NCI-H146 (cell line): ENCODE results near the gene STN1.
"Not testable (repeated sequence)": the region's sequence is repeated elsewhere in the genome, so short reads cannot be mapped to it uniquely, and the experiment has no call there.

ENCODE experiments used
- DNase-seq: peaks from one replicate; lab custom pipeline; 2025; lab: John Stamatoyannopoulos, UW

STN1 gene

DNA sequence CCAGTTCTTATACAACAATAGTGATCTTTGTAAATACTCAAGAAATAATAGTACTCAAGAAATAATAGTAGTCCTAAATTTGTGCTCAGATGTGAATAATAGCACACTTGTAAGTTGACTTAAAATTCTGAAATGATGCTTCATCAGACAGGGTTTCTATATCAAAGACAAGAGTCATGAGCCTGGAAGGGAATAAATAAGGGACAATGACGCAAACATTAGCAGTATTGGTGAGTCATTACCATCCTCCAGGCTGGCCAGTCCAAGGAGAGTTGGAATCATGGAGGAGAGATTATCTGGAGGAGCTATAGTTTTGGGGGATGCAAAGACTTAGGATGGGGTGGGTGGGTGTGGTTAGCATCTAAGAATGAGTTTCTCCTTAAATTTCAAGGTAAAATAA is 56.5 kb downstream of the STN1 start:
- DNase-seq, result no peak

DNA sequence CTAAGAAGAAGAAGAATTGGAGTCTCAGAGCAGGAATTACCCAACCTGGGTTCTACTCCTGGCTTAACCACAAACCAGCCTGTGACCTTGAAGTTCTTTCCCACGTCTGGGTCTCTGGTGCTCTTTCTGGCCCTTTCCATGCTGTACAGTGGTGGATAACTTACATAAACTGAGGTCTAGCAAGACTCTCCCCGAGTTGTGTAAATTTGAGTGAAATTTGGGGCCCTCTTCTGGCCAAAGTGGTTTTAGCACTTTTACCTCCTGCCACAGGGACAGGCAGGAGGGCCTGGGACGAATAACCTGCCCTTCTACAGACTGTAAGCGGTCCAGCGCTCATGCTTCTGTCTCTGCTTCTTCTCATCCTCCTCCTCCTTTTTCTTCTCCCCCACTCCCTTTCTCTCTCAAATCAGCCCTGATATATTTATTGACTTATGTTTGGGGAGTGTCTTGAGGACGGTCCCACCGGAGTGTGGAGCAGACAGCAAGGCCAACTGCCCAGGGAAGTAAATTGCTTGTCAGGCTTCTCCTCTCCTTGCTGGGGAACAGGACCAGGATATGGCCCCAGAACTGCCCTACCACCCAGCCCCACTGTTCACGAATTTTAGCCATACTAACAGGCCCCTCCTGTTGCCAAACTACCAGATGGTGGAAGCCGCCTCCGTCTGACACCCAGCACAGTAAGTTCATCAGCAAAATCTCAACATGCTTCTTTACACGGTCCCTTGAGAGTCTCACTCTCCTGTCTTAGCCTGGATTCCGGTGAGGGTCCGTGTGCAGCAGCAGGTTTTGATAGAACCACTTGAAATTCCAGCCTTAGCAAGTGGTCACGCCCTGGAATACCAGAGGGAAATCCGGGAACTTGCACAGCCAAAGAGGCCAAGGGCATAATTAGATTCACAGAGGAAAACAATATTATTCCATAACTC is 58.6 kb downstream of the STN1 start:
- DNase-seq, result peak; percentile 37

DNA sequence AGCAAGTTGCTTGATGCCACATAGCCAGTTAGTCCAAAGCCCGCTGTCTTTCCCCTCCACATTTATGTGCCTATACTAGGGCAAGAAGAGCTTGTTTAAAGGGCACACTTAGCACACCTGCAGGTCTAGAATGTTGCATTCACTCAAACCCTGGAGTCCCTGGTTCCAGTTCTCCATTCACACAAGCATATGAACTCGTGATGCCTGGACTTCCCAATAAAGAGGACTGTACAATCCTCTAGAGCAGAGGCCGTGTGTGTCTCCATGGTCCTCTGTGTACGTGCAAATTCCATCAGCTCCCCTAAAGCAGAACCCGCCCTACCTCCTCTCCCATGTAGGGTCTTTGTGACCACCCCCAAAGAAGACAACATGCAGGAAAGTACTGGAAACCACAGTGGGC is 59.6 kb downstream of the STN1 start:
- DNase-seq, result no peak

DNA sequence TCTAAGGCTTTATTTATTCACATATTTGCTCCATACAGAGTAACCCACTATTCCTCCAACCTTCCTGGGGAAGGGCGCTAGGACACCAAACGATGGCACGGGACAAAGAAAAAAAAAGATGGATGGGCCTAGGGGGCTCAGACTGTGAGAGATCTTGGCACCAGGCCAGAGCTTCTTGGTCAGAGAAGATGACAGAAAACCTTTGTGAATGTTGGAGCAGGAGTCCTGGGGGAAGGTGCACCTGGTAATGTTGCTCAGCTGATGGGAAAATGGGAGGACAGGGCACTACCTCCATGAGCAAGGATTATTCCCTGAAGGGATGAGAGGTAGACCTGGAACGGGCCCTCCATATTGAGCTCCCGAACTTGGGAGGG is 61.2 kb downstream of the STN1 start:
- DNase-seq, result peak; percentile 22

DNA sequence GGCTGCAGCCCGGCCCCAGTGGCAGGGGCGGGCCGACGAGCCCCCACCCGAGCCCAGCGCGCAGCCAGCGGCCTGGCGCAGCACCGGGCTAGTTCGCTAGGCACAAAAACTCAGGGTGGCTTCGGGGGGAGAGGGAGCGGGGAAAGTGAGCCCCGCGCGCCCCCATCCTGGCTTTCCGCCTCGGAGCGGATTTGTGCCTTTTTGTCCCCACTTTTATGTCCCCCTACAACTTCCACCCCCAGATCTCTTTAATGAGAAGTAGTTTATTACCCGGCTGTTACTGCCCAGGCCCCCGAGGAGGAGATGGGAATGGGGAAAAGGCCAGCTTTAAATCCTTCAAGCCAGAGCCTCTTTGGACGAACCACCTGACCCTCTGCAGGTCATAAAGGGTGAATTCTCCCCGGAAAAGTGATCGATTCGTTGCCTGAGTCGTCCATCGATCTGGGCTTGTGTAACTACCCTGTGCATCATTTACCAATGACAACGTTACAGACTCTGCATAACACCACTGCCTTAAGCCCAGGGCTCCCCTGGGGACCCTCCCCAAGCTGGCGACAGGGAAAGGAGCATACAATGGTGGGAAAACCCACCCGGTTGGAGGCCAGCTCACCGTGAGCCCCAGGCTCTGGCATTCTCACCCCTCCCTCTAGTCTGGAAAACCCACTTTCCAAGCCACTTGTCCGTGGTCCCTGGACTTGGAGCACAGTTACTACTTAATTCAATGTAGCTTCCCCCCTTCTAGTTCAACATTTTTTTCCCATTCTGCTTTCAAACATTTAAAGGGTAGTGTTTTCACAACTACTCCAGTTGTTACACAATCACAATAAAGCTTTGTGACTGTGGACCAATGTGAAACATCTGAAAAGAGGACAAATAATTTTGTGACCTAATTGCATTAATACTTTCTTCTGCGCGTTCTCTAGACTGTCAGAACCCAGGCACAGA is 61.9 kb downstream of the STN1 start:
- peak; percentile 10 for DNase-seq

DNA sequence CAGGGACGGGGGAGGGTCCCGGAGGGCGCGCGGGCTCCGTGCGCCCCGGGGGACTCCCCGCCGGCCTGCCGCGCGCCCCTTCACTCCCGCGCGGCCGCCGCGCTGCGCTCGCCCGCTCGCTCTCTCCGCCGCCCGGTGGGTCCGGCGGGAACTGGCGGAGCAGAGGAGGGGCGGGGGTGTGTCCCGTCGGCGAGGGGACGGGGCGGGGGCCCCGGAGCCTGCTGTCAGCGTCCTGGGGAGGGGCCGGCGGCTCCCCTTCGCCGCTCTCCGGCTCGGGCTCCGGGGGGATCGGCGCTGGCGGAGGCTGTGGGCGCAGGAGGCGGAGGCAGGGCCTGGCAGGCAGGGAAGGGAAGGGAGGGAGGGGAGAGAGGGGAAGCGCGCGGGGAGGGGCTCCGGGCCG is 62.6 kb downstream of the STN1 start, which contains the start of gene SH3PXD2A:
SH3PXD2A (minus strand) TSS at position 153 of the 400 bp plus-strand sequence. CDS start 310 bp downstream, outside the sequence.
- DNase-seq, result peak; percentile 54

DNA sequence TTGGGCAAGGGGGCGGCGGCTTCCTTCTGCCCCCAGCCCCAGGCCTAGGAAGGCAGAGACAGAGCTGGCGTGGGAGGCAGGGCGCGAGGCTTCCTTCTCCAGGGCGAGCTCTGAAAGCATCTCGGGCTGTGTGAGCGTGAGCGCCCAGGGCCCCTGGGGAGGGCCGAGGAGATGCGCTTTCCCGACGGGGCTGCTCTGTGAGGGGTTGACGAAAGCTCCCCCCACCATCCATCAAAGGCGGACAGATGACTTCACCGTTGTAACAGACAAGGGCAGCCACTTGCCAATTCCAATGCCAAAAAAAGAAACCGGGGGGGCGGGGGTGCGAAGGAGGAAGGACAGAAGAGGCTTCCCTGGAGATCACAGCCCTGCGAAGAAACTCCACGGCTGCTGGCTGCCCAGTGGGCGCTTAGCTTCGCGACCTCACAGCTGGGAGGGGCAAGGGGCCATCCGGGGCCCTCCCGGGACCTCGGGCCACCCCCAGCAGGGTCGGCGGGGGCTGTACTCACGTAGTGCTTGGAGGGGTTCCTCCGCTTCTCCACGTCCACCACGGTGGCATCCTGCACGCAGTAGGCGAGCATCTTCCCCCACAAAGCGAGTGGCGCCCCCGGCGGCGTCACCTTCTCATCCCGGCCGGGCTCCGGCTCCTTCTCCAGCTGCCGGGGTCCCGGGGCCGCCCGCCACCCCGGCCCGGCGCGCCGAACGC is 63.1 kb downstream of the STN1 start:
- DNase-seq, result peak; percentile 33

DNA sequence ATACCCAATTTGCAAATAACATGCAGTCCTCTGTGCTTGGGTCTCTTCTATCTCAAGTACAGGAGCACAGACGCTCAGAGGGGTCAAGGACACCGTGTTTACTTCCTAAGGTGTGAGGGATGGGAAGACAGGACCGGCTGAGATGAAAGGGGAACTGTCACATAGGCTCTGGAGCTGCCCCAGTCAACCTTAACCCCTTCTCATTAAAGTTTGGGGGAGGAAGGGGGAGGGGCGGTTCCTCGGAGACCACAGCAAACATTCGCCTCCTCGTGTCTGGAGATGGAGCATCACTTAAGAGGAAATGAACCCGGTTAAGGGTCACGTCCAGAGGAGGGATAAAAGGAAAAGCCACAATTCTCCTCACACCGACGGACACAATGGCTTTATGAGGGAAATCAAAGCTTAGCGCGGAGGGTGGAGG is 63.7 kb downstream of the STN1 start:
- DNase-seq, result no peak

DNA sequence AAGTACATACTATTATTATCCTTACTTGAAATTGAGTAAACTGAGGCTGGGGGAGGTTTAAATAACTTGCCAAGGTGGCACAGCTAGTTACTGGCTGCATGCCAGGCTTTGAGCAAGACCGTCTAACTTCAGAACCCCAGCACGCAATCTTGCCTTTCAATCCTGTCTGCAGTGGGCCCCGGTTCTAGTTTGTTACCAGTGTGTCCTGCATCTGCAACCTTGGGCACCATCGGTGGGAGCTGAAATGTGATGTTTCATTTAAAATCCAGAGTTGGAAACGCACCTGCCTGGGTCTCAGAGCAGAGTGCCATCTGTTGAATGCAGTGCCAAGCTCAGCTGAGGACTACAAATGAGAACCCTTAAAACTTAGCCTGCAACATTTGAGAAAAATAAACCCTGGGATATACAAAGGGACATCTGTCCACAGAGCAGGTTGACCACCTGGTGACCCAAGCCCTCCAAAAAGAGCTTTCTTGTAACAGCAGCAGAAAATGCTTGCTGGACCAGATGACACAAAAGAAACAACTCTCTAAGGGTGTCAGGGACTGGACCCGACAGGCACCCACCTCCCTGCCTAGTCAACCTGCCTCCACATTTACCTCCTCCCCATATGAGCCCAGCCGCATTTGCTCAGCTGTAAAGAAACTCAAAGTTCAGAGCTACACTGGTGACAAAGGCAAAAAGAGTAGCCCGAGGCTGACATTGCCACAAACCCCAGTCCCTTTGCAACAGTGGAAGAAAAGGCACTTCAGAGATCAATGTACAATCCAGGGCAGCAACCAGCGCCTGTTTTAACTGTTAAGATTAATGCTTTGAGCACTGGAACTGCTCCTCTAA is 64.3 kb downstream of the STN1 start:
- no peak for DNase-seq

DNA sequence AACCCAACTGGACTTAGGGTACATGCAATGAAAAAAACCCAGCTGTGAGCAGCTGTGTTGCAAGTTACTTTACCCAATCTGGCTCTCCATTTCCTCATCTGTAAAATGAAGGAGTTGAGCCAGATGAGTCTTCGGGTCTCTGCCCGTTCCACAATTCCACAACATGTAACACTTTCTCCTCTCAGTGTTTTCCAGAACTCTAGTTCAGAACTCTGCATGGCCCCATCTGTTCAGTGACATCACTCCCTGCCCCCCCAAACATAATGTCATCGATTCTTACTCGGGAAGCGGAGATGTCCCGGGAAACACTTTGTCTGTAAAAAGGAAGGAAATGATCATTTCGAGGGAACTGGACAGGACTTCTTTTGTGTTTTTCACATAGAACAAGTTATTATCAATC is 65.1 kb downstream of the STN1 start:
- no peak for DNase-seq

DNA sequence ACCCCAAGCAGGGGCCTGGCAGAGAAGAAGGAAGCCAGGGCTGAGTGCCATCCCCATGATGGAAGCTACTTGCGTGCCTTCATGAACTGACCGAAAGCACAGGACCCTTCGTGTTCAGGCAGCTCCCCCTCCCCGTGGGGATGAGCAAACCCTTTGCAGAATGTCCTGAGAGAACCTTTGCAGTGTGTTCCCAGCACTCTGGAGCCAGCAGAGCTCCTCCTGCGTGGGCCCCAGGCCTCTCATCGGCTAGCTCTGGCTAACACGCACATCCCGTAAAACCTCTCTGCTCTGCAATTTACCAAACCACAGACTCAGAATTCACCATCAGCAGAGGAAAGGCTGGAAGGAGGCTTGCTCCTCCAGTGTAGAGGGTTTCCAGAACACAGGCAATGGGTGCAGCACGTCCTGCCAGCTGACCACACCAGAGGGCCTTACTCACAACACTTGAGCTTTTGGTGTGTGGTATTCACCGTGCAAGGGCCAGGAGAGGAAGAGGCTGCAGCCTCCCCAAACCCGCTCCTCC is 65.7 kb downstream of the STN1 start:
- DNase-seq, result no peak

DNA sequence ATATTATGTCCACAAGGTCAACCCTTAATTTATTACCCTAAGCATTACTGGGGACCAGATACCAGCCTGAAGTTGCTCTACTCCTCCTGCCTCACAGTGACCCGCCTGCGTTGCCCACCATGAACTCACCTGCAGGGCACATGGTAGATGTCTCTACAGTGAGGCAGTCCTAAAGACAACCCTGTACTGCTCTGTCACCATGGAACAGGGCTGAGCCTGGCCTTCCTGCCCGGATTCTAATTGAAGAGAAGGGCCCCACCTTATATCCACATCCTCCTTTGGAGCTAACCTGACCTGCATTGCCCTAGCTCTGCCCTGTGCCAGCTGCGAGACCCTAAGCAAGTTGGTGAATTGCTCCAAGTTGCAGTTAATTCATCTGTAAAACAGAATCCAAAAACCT is 66.7 kb downstream of the STN1 start:
- no peak for DNase-seq

DNA sequence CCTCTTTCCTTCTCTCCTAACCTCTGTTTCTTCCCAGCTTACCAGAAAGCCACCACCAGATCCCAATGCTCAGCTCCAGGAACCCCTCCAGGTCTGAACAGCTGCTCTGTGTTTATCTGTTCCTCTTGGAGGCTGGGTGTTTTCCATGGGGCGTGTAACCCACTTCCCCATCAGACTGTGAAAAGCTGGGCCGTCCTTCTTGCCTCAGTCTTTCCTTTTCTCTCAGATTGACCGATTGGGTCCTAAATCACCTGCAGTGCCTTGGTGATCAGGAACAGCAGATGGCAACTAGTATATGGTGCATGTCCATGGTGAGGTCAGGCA is 67.5 kb downstream of the STN1 start:
- no peak for DNase-seq

DNA sequence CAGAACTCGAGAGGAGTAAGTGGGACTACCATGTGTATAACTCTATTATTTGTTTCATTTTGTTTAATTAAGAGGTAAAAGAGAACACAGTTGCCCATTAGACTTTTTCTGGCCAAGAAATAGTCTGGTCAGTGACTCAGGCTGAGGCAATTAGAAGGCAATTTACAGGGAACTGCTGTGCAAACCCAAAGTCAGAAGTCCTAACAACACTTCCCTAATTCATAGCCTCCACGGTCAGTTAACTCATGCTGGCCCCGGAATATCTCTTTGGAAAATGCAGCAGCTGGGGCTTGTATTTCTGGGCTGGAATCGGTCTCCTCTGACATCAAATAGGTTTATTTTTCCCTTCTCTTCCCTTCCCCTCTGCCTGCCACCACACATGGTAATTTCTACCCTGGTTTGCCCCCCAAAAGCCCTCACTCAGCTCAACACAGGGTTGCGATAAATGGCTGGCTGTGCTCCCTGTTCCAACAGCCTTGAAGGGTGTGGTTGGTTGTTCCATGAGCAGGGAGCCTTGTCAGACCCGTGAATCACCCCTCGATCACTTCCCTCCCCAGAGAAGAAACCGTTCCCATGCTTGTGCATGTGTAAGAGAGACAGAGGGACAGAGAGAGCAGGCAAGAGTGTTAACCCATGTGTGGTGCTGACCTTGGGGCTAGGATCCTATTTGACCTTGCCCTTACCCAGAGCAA is 68.0 kb downstream of the STN1 start:
- no peak for DNase-seq

DNA sequence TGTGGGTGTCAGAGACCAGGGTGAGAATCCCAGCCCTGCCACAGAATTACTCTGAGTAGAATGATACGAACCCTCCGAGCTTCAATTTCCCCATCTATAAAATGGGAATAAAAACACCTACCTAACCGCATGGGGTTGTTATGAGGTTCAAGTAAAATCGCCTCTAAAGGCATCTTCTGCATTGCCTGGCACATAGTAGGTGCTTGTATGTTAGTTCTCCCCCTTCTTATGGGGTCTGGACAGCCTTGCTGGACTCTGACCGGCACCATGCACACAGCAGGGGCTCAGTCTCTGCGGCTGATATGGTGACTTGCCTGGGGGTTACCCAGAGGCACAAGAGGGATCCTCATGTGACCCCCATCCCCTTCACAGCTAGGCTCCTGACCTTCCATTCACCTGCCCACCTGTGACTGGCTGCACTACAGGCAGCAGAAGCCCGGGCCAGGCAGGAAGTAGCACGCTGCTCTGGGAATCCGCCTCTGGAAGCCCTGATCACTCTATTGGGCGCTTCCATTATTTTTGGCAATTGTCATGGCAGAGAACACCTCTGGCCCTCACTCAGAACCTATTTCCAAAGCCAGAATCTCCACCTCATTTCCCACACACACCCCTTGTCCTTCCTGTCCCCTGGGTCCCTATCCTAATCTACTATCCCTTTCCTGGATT is 68.6 kb downstream of the STN1 start:
- no peak for DNase-seq

DNA sequence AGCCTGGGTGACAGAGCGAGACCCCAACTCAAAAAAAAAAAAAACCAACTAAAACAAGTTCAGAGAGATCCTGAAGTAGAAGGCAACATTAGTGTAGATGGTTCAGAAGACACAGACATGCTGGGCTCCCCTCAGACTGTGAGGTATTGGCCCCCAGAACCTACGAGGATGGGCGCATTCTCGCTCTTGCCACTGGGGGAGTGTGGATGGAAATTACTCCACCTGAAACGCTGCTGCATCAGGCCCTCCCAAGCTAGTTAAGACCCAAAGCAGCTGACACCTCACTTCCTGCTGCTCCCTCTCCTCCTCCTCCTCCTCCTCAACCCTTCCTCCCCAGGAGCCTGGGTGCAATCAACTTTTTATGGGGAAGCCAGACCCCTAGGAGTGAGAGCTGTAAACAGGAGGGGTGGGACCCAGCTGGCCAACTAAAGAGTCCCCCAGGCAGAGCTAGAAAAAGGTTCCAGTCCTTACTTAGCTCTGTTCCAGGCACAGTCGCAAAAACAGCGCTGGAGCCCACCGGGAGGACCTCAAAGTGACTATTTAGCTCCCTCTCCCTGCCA is 70.0 kb downstream of the STN1 start:
- DNase-seq, result no peak

DNA sequence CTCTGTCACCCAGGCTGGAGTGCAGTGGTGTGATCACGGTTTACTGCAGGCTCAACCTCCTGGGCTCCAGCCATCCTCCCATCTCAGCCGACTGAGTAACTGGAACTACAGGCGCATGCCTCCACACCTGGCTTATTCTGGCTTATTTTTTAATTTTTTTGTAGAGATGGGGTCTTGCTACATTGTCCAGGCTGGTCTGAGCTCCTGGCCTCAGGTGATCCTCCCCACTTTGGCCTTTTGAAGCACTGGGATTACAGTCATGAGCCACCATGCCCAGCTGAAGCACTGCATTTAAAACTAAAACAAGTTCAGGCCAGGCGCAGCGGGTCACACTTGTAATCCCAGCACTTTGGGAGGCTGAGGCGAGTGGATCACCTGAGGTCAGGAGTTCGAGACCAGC is 70.6 kb downstream of the STN1 start:
- DNase-seq, result no peak

DNA sequence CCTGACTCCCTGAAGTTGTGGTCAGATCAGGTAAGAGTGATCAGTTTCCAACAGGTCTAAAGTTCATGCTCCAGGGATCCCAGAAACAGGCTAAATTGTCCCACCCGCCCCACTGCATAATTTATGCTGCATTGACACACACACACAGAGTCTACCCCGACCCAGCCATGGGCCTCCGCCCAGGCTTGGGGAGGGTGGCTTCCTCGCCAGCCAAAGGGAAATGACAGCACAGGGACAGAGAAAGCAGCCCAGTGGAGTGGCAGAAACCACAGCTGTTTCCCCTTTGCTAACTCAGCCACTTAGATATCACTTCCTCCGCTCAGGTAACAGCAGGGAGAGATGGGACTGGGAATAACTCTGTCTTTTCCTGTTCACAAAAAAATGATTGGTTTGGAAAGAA is 72.0 kb downstream of the STN1 start:
- no peak for DNase-seq

DNA sequence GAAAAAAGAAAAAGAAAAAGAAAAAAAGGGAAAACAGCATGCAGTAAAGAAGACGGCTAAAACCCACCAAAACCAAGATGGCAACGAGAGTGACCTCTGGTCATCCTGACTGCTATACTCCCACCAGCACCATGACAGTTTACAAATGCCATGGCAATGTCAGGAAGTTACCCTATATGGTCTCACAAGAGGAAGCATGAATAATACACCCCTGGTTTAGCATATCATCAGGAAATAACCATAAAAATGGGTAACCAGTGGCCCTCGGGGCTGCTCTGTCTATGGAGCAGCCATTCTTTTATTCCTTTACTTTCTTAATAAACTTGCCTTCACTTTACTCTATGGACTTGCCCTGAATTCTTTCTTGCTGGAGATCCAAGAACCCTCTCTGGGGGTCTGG is 72.6 kb downstream of the STN1 start:
- not testable (repeated sequence) for DNase-seq
